Measurements from ENCODE around the gene C3orf52. TPM values are rescaled to one million over a fixed set of nuclear protein-coding genes. Genes with fewer than 3 reads are reported as not detected.

The C3orf52 gene
- polyA plus RNA-seq, 1 donor from 2014 or later = 0.50 TPM

Other genes with a start within 250 kb of the C3orf52 start
- 1.4 TPM for gene PHLDB2, start 227.1 kb upstream of the C3orf52 start, polyA plus RNA-seq
- gene ABHD10, start 107.4 kb upstream of the C3orf52 start, polyA plus RNA-seq = 44.2 TPM
- gene TAGLN3, start 87.5 kb upstream of the C3orf52 start, polyA plus RNA-seq = not detected
- not detected for gene TMPRSS7, start 51.7 kb upstream of the C3orf52 start, polyA plus RNA-seq
- gene GCSAM, start 46.9 kb downstream of the C3orf52 start, polyA plus RNA-seq = 34.0 TPM
- gene SLC9C1, start 207.8 kb downstream of the C3orf52 start, polyA plus RNA-seq = not detected
- gene CD200, start 246.8 kb downstream of the C3orf52 start, polyA plus RNA-seq = 40.9 TPM

All from IgD-negative memory B cell (primary cell).